Stimulated activated CD4-positive, alpha-beta T cell treated with anti-CD3 and anti-CD28 coated beads, Interleukin-4, amount 100 ng/mL, for 48 hours (primary cell): Measurements from ENCODE around the gene UBXN2A.
A peak's percentile ranks its signal among the peaks of the same experiment; 100 is the strongest.

Experiments used
- DNase-seq, 2 donors: peaks; one replicate each; pipeline ENCODE4 v3.0.0-alpha.2; 2020; ENCODE audit warnings: low read depth in 2 of 2

Gene UBXN2A

DNA sequence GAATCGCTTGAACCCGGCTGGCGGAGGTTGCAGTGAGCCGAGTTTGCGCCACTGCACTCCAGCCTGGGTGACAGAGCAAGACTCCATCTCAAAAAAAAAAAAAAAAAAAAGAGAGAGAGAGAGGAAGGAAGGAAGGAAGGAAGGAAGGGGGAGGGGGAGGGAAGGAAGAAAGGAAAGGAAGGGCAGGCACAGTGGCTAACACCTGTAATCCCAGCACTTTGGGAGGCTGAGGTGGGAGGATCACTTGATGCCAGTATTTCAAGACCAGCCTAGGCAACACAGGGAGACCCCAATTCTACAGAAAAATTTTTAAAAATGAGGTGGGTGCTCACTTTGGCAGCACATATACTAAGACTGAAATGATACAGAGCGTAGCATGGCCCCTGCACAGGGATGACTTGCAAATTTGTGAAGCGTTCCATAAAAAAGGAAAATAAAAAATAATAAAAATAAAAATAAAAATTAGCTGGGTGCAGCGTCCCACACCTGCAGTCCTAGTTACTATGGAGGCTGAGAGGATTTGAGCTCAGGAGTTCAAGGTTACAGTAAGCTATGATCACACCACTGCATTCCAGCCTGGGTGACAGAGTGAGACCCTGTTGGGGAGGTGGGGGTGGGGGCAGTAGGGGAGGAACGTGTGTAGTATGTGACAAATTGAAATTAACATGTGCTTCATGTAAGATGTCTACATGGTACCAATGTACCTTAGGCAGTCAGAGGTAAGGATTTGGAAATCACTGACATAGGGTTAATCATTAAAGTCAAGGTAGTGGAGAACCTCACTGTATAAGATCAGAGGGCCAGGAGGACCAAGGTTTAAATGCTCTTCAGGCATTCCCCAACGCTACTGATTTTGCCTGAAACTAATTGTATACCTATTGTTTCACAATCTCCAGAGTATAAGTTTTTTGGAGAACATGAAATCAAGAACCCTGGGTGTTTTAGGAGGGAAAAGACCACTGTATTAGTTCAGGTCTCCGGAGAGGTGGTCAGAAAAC is 105.5 kb downstream of the UBXN2A start:
- no peak for DNase-seq

DNA sequence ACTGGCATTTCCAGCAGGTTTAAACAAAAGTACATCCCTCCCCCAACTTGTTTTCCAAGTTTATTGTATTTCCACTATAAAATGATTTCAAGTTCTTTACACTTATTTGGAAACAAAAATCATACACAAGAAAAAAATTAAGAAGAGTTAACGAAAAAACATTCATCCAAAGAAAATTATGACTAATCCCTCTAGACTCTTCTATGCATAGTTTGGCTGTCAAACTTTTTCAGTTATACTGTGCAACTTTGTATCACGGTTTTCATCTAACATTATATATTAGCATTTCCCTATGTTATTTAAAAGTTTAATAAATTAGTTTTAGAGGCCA is 106.3 kb downstream of the UBXN2A start:
- DNase-seq: no peak

DNA sequence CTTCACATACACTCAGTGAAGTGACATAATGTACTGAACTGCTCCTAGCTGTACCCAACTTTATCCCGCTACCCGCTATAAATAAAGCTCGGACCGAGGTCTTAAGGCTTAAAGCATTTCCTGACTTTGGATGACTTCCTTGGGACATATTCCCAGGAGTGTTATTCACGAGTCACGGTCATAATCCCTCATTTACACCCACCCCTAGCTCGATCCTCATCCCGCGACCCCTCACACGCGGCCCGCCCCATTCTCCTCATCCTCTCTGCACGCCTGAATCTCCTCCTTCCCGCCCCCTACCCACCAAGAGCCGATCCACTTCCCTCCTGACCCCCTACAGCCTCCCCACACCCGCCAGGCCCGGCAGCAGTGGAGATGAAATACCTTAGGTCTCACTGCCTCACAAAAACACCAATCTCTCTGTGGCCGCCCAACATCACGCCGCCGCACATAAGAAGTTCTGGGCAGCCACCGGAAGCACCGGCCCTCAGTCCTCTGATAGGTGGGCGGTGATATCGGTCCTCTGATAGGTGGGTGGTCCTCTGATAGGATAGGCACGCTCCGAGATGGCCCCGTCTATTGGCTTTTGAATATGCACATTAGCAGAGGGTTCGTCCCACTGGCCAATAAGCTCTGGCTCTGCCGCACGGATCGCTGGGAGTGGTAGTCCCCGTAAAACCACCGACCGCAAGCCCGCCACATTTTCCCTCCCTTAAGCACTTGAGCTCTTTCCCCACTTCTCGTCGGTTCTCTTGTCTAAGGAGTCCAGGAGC is 106.9 kb downstream of the UBXN2A start, which contains the start of gene WDCP:
Gene WDCP (minus strand): TSS at position 462 of the 773 bp plus-strand sequence. CDS start 7,897 bp downstream, outside the sequence.
- DNase-seq: peak; percentile 82 to 91

DNA sequence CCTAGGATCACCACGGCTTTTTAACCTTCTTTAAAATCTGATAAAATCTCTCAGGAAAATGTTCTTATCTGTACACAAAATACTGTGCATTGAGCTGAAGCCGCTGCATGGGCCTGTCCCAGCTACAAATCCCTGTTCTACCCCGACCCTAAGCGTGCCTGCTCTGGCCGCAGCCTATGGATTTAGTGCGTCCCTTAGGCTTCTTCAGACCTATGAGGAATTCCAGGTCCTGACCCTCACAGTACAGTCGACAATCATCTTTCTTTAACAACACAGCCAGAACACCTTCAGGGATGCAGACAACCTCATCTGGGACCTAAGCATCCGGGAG is 107.4 kb downstream of the UBXN2A start:
- no peak for DNase-seq

DNA sequence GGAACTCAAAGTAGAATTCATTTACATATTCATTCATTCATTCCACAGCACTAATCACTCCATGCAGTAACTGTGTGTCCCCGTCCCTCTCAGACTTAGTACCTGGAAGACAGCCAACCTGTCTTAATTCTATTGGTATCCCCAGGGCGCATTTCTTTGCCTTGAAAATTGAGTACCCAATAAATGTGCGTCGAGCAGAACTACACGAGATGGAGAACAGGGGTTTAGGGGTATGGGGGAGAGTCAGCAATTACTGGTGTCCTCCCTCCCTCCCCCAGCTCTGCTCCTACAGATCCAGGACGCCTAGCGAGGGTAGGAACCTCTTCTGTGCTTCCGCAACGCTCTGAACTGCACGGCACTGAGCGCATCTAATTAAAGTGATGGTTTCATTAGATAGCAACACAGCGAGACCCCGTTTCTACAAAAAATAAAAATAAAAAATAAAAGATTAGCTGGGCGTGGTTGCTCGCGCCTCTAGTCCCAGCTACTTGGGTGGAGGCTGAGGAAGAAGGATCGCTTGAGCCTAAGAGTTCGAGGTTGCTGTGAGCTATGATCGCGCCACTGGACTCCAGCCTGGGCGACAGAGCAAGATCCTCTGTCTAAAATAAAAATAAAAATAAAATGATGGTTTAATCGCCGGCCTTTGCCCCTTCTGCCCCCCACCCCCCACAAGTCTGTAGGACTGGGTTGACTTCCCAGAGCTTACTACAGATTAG is 108.7 kb downstream of the UBXN2A start:
- DNase-seq: no peak

DNA sequence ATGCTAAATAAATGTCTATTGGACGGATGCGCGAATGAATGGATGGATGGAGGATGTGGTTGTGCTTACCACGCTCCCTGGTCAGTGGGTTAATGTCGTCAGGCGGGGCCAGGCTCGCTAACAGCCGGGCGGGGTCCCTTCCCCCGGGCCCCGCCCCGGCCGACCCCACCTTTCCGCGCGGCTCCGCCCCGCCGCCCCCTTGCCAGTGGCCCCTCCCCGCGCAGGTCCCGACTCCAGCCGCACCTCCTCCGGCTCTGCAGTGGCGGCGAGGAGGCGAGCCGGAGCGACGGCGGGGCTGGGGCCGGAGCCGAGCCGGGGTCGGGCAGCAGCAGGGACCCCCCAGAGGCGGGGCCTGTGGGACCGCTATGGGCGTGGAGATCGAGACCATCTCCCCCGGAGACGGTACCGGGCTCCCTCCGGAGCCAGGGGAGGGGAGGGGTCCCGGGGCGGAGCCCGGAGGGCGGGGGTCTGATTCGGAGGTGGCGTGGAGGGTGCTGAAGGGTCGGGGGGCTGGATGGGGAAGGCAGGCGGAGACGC is 109.3 kb downstream of the UBXN2A start, which contains the start of gene FKBP1B:
Gene FKBP1B (plus strand): TSS at position 257 of the 537 bp plus-strand sequence. CDS start 109 bp downstream, at position 366.
- DNase-seq: peak; percentile 39 to 47

DNA sequence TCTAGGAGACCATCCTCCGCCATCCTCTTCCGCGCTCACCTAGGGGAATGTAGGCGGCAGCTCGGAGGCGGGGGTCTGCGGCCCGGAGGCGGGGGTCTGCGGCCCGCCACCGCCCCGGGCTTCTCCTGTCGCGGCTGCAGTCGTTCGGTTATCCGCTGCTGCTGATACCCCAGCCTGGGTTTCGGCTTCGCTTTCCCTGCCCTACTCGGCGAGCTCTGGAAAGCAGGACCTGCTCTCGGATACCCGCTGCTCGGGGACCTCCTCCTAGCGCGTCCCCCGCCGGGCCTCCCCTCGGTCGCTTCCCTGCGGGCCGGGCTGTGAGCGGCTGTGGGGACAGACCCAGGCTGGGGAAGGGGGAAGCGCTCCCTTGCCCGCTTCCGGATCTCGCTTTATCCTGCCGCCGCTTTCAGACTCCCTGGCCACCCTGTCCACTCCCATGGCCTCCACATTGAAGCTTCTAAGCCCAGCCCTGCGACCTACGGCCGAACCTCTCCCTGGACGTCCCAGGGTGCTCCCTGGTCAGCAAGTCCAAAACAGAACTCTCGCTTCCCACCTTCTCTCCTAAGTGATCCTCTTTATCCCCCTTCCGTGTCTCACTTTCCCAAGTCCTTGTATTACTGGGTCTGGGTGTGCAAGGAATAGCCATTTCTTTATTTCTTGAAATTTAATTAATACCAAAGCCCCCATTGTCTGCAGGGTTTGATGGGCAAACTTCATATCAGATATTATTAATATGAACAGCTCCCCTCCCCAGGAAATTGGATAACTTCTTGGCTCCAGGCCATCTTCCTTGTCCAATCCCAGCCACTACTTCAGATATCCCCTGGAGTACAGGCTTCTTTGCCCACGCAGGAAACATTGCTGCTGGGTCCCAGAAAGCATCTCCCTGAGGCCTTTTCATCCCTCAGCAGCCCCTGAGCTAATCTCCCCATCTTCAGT is 110.0 kb downstream of the UBXN2A start:
- no peak for DNase-seq

DNA sequence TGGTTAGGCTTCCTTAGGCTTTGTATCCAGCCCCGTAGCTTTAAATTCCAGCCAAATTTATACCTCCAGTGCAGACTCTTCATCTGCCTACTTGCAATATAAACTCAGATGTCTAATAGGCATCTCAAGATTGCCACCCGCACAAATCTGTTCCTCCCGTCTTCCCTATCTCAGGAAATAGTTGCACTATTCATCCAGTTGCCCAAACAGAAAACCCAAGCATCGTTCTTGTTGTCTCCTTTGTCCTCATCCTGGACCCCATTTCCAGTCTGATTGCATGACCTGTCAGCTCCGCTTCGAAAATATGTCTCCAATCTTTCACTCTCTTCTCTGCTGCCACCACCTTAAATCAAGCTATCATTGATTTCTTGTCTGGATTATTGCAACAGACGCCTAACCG is 111.6 kb downstream of the UBXN2A start:
- no peak for DNase-seq

DNA sequence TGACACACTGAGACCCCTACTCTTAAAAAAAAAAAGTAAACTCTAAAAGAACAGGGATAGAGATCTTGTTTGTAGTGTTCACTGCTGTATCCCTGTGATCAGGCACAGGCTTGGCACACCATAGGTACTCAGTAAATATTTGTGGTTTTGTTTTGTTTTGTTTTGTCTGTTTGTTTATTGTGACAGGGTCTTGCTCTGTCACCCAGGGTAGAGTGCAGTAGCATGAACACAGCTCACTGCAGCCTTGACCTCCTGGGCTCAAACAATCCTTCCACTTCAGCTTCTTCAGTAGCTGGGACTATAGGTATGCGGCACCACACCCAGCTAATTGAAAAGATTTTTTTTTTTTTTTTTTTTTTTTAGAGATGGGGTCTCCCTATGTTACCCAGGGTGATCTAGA is 112.7 kb downstream of the UBXN2A start:
- no peak for DNase-seq
